Measurements from ENCODE around the gene ZNF428.

DNA sequence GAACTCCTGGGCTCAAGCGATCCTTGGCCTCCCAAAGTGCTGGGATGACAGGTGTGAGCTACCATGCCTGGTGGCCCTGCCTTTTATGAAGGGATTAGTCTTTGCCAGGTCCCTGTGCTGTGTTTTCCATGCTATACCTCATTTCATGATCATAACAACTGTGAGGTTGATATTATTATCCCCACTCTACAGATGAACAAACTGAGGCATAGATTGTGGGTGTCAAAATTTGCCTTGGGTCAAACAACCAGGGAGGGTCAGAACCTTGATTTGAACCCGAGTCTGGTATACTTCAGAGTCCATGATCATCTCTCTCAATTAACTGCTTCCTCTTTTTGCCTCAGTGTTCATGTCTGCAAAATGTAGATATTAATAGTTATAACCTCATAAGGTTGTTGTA, 36.9 kb downstream of the ZNF428 start:
- TF ChIP-seq, protein P1, sequence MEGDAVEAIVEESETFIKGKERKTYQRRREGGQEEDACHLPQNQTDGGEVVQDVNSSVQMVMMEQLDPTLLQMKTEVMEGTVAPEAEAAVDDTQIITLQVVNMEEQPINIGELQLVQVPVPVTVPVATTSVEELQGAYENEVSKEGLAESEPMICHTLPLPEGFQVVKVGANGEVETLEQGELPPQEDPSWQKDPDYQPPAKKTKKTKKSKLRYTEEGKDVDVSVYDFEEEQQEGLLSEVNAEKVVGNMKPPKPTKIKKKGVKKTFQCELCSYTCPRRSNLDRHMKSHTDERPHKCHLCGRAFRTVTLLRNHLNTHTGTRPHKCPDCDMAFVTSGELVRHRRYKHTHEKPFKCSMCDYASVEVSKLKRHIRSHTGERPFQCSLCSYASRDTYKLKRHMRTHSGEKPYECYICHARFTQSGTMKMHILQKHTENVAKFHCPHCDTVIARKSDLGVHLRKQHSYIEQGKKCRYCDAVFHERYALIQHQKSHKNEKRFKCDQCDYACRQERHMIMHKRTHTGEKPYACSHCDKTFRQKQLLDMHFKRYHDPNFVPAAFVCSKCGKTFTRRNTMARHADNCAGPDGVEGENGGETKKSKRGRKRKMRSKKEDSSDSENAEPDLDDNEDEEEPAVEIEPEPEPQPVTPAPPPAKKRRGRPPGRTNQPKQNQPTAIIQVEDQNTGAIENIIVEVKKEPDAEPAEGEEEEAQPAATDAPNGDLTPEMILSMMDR (IDR thresholded peaks at IDR 0.05; ENCODE audit: insufficient read depth, low read depth, low read length), result no peak
- no peak for TF ChIP-seq EZH2 (IDR thresholded peaks at IDR 0.05; ENCODE audit: insufficient read depth, low read length)

All from astrocyte (in vitro differentiated cells and primary cell).